GM12891 (cell line): ENCODE results near the gene C3.

Source experiments
- PAX5 ChIP-seq: IDR thresholded peaks from 2 replicates; pipeline ENCODE4 v1.6.1; 2011; ENCODE audit warnings: low read length, moderate library complexity, mild to moderate bottlenecking; ENCODE audit not compliant: insufficient read depth, severe bottlenecking
- POLR2A ChIP-seq: IDR thresholded peaks from 2 replicates; pipeline ENCODE4 v1.6.1; 2011; ENCODE audit warnings: low read depth, low read length, control low read depth
- POLR2AphosphoS5 ChIP-seq: IDR thresholded peaks from 2 replicates; pipeline ENCODE4 v1.6.1; 2011; ENCODE audit warnings: low read depth, low read length, control low read depth
- POU2F2 ChIP-seq: IDR thresholded peaks from 2 replicates; pipeline ENCODE4 v1.6.1; 2011; ENCODE audit warnings: low read depth, mild to moderate bottlenecking, control low read depth, low read length, moderate library complexity
- SPI1 ChIP-seq: IDR thresholded peaks from 2 replicates; pipeline ENCODE4 v1.6.1; 2011; ENCODE audit warnings: low read depth, low read length, control low read depth
- TAF1 ChIP-seq: IDR thresholded peaks from 2 replicates; pipeline ENCODE4 v1.6.1; 2011; ENCODE audit warnings: low read depth, low read length, control low read depth

DNA sequence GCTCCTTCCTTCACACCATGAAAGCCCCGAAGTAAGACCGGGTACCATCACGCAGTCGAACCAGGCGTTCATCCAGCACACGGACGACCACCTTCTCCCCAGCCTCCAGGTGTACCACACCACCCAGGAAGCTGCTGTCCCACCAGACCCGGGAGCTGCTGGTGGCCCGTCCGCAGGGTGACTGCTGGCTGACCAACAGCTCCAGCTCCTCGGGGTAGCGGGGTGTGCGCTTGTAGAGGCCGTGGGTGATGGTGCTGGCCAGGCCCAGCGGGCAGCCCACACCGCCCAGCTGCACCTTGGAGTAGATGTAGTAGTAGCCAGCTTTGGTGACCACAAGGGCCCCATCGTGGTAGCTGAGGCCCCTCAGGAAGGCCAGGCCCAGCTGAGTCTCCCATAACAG is 55.5 kb downstream of the C3 start:
- no peak for TF ChIP-seq POLR2A
- TF ChIP-seq POLR2AphosphoS5, result no peak
- no peak for TF ChIP-seq SPI1
- no peak for TF ChIP-seq TAF1
- TF ChIP-seq PAX5, result no peak
- no peak for TF ChIP-seq POU2F2
